Measurements from ENCODE around the gene CD46. TPM values are rescaled to one million over a fixed set of nuclear protein-coding genes. Genes with fewer than 3 reads are reported as not detected.

The CD46 gene
- polyA plus RNA-seq, 10 donors, result 69.3 to 133 (median 89.3) TPM

Other genes with a start within 250 kb of the CD46 start
- gene CR1L, start 106.9 kb upstream of the CD46 start, polyA plus RNA-seq (ENCODE audit: insufficient read length in 10 of 10), result 1 to 10 TPM in 1 of 10 donors, under 1 TPM in 6, not detected in 3; 0.15 to 1.6 (median 0.23) TPM
- gene CD34, start 159.1 kb downstream of the CD46 start, polyA plus RNA-seq (ENCODE audit: insufficient read length in 10 of 10), result 100 to 1,000 TPM; 148 to 248 (median 187) TPM

All from muscle of back (tissue), 10 donors.